ENCODE measurements around the gene GRIN3B.

GRIN3B gene

GRCh38 chr19:996051-996838, 4.0 kb upstream of the GRIN3B start (continued):
- TF ChIP-seq ZNF391 (tag by site-specific recombination; IDR thresholded peaks at IDR 0.05; ENCODE audit: borderline replicate concordance, low read depth) (peak; percentile 90; the same call in 1 of the 2 replicates), ZNF843 (tag by site-specific recombination; IDR thresholded peaks at IDR 0.05) (peak; percentile 51), ZNF510 (tag by site-specific recombination; IDR thresholded peaks at IDR 0.05; ENCODE audit: insufficient replicate concordance) (no peak), ZNF140 (tag by site-specific recombination; IDR thresholded peaks at IDR 0.05) (no peak), ZNF157 (tag by site-specific recombination; IDR thresholded peaks at IDR 0.05) (no peak), ZNF223 (tag by site-specific recombination; IDR thresholded peaks at IDR 0.05) (peak; percentile 92), ZNF585B (tag by site-specific recombination; IDR thresholded peaks at IDR 0.05) (no peak), ZNF221 (tag by site-specific recombination; IDR thresholded peaks at IDR 0.05; ENCODE audit: borderline replicate concordance) (no peak), ZFHX2 (tag by site-specific recombination; conservative IDR thresholded peaks at IDR 0.05) (peak; percentile 84), ZNF776 (tag by site-specific recombination; IDR thresholded peaks at IDR 0.05; ENCODE audit: borderline replicate concordance) (no peak), TRIM28 (IDR thresholded peaks at IDR 0.05; ENCODE audit: borderline replicate concordance, low read length) (no peak), ZNF26 (tag by site-specific recombination; IDR thresholded peaks at IDR 0.05) (no peak), ZNF624 (tag by site-specific recombination; IDR thresholded peaks at IDR 0.05) (no peak), BCL11A (tag by site-specific recombination; IDR thresholded peaks at IDR 0.05; ENCODE audit: low read depth) (peak; percentile 94), ZBTB17 (tag by site-specific recombination; IDR thresholded peaks at IDR 0.05) (peak; percentile 94), ZFP69B (tag by site-specific recombination; IDR thresholded peaks at IDR 0.05) (peak; percentile 93), ZIC2 (tag by site-specific recombination; IDR thresholded peaks at IDR 0.05) (peak; percentile 98), CTCF (tag by site-specific recombination; IDR thresholded peaks at IDR 0.05) (no peak), KLF7 (tag by site-specific recombination; IDR thresholded peaks at IDR 0.05; ENCODE audit: borderline replicate concordance) (peak; percentile 57; the same call in 1 of the 2 replicates), ZNF302 (tag by site-specific recombination; IDR thresholded peaks at IDR 0.05; ENCODE audit: low read depth) (no peak), ZNF560 (tag by site-specific recombination; IDR thresholded peaks at IDR 0.05; ENCODE audit: borderline replicate concordance) (no peak), ZNF768 (tag by site-specific recombination; IDR thresholded peaks at IDR 0.05) (no peak), ZFP3 (tag by site-specific recombination; IDR thresholded peaks at IDR 0.05; ENCODE audit: low read depth) (no peak), ZNF362 (tag by site-specific recombination; IDR thresholded peaks at IDR 0.05) (no peak), ZNF747 (tag by site-specific recombination; IDR thresholded peaks at IDR 0.05) (no peak), ZNF629 (tag by site-specific recombination; IDR thresholded peaks at IDR 0.05) (peak; percentile 99), ZNF610 (tag by site-specific recombination; IDR thresholded peaks at IDR 0.05; ENCODE audit: borderline replicate concordance) (no peak)
- TF ChIP-seq, protein P1, sequence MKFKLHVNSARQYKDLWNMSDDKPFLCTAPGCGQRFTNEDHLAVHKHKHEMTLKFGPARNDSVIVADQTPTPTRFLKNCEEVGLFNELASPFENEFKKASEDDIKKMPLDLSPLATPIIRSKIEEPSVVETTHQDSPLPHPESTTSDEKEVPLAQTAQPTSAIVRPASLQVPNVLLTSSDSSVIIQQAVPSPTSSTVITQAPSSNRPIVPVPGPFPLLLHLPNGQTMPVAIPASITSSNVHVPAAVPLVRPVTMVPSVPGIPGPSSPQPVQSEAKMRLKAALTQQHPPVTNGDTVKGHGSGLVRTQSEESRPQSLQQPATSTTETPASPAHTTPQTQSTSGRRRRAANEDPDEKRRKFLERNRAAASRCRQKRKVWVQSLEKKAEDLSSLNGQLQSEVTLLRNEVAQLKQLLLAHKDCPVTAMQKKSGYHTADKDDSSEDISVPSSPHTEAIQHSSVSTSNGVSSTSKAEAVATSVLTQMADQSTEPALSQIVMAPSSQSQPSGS (tag by site-specific recombination; IDR thresholded peaks at IDR 0.05; ENCODE audit: low read depth) = peak; percentile 100
- TF ChIP-seq, protein P2, sequence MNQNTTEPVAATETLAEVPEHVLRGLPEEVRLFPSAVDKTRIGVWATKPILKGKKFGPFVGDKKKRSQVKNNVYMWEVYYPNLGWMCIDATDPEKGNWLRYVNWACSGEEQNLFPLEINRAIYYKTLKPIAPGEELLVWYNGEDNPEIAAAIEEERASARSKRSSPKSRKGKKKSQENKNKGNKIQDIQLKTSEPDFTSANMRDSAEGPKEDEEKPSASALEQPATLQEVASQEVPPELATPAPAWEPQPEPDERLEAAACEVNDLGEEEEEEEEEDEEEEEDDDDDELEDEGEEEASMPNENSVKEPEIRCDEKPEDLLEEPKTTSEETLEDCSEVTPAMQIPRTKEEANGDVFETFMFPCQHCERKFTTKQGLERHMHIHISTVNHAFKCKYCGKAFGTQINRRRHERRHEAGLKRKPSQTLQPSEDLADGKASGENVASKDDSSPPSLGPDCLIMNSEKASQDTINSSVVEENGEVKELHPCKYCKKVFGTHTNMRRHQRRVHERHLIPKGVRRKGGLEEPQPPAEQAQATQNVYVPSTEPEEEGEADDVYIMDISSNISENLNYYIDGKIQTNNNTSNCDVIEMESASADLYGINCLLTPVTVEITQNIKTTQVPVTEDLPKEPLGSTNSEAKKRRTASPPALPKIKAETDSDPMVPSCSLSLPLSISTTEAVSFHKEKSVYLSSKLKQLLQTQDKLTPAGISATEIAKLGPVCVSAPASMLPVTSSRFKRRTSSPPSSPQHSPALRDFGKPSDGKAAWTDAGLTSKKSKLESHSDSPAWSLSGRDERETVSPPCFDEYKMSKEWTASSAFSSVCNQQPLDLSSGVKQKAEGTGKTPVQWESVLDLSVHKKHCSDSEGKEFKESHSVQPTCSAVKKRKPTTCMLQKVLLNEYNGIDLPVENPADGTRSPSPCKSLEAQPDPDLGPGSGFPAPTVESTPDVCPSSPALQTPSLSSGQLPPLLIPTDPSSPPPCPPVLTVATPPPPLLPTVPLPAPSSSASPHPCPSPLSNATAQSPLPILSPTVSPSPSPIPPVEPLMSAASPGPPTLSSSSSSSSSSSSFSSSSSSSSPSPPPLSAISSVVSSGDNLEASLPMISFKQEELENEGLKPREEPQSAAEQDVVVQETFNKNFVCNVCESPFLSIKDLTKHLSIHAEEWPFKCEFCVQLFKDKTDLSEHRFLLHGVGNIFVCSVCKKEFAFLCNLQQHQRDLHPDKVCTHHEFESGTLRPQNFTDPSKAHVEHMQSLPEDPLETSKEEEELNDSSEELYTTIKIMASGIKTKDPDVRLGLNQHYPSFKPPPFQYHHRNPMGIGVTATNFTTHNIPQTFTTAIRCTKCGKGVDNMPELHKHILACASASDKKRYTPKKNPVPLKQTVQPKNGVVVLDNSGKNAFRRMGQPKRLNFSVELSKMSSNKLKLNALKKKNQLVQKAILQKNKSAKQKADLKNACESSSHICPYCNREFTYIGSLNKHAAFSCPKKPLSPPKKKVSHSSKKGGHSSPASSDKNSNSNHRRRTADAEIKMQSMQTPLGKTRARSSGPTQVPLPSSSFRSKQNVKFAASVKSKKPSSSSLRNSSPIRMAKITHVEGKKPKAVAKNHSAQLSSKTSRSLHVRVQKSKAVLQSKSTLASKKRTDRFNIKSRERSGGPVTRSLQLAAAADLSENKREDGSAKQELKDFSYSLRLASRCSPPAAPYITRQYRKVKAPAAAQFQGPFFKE (tag by site-specific recombination; IDR thresholded peaks at IDR 0.05; ENCODE audit: borderline replicate concordance) = no peak
